ENCODE results near the gene SMARCA1.

SMARCA1 gene

GRCh38 chrX:129529685-129530281, 6.5 kb upstream of the SMARCA1 start:
- DNase-seq = no peak

GRCh38 chrX:129525896-129526295, 2.6 kb upstream of the SMARCA1 start:
- no peak for DNase-seq

- no peak for DNase-seq
Measured at GRCh38 chrX:129525162-129525561, 1.9 kb upstream of the SMARCA1 start.

GRCh38 chrX:129524250-129524850, 1.1 kb upstream of the SMARCA1 start:
- no peak for DNase-seq

GRCh38 chrX:129522184-129523078, 859 bp downstream of the SMARCA1 start:
- DNase-seq = peak; percentile 1

- no peak for DNase-seq
Measured at GRCh38 chrX:129520151-129520550, 3.1 kb downstream of the SMARCA1 start.

GRCh38 chrX:129516402-129516801, 6.9 kb downstream of the SMARCA1 start:
- DNase-seq = no peak

GRCh38 chrX:129512409-129512808, 10.9 kb downstream of the SMARCA1 start:
- DNase-seq = no peak

- DNase-seq = no peak
Measured at GRCh38 chrX:129511689-129512088, 11.6 kb downstream of the SMARCA1 start.

GRCh38 chrX:129510331-129510730, 13.0 kb downstream of the SMARCA1 start:
- no peak for DNase-seq

- no peak for DNase-seq
Measured at GRCh38 chrX:129497146-129497843, 26.0 kb downstream of the SMARCA1 start.

- no peak for DNase-seq
Measured at GRCh38 chrX:129496625-129497024, 26.7 kb downstream of the SMARCA1 start.

GRCh38 chrX:129495900-129496299, 27.4 kb downstream of the SMARCA1 start:
- DNase-seq = no peak

- DNase-seq = no peak
Measured at GRCh38 chrX:129494887-129495286, 28.4 kb downstream of the SMARCA1 start.

GRCh38 chrX:129493643-129494042, 29.6 kb downstream of the SMARCA1 start:
- no peak for DNase-seq

- no peak for DNase-seq
Measured at GRCh38 chrX:129490330-129490729, 33.0 kb downstream of the SMARCA1 start.

GRCh38 chrX:129488359-129488758, 34.9 kb downstream of the SMARCA1 start:
- DNase-seq = no peak

- DNase-seq = no peak
Measured at GRCh38 chrX:129480889-129481288, 42.4 kb downstream of the SMARCA1 start.

GRCh38 chrX:129478516-129478915, 44.8 kb downstream of the SMARCA1 start:
- no peak for DNase-seq

- DNase-seq = no peak
Measured at GRCh38 chrX:129472116-129472515, 51.2 kb downstream of the SMARCA1 start.

GRCh38 chrX:129462707-129463106, 60.6 kb downstream of the SMARCA1 start:
- no peak for DNase-seq

GRCh38 chrX:129461801-129462456, 61.4 kb downstream of the SMARCA1 start:
- DNase-seq = no peak

GRCh38 chrX:129452523-129452922, 70.8 kb downstream of the SMARCA1 start:
- no peak for DNase-seq

All from CD4-positive, alpha-beta T cell treated with Interleukin-12 subunit alpha and Interleukin-12 subunit beta, for 1 hour (primary cell).